BLaER1 treated with 17β-estradiol and CSF1 and Interleukin-3, amounts not matched to agents 10 nM and 100 nM (cell line): ENCODE results near the gene ATP2B3.

ENCODE experiments used
- H3K27ac ChIP-seq, 11 experiments: shearing (Covaris generic); formaldehyde crosslinking; 2 replicates each; pipeline ENCODE4 v1.8.1; 2022
- H3K27me3 ChIP-seq, 11 experiments: shearing (Covaris generic); formaldehyde crosslinking; 2 replicates each; pipeline ENCODE4 v1.8.1; 2022
- H3K36me3 ChIP-seq, 11 experiments: shearing (Covaris generic); formaldehyde crosslinking; 2 replicates each; pipeline ENCODE4 v1.8.1; 2022
- H3K4me1 ChIP-seq, 10 experiments: shearing (Covaris generic); formaldehyde crosslinking; 2 replicates each; pipeline ENCODE4 v1.8.1; 2022
- H3K4me2 ChIP-seq, 11 experiments: shearing (Covaris generic); formaldehyde crosslinking; 2 replicates each; pipeline ENCODE4 v1.8.1; 2022
- H3K4me3 ChIP-seq, 10 experiments: shearing (Covaris generic); formaldehyde crosslinking; 2 replicates each; pipeline ENCODE4 v1.8.1; 2022
- H3K9ac ChIP-seq, 11 experiments: shearing (Covaris generic); formaldehyde crosslinking; 2 replicates each; pipeline ENCODE4 v1.8.1; 2022
- H3K9me3 ChIP-seq, 11 experiments: shearing (Covaris generic); formaldehyde crosslinking; replicated peaks in 1 of 11; 2 replicates each; pipeline ENCODE4 v1.8.1; 2022
- H4K20me1 ChIP-seq, 11 experiments: shearing (Covaris generic); formaldehyde crosslinking; 2 replicates each; pipeline ENCODE4 v1.8.1; 2022
- Cebpa-rat ChIP-seq, 11 experiments: shearing (Covaris generic); IDR thresholded peaks; 2 replicates each; pipeline ENCODE4 v1.8.1; 2022

The ATP2B3 gene

DNA sequence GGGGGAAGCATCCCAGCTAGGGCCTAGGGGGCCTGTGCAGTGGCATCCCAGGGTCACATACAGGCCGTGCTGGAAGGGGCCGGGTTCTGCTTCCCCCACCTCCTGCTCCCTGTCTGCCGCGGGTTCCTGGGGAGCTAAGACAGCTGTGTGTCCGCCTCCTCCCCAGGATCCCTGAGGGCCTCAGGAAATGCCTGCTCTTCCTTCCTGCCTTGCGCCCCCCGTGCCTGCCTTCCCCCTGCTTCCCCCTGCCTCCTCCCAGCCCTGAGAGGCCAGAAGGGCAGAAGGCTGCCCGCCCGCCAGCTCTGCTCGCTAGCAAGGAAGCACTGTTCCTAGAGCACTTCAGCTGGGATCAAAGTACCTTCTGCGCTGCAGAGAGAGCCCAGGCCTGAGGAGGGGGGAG lies 25.5 kb upstream of the ATP2B3 start:
- H3K9me3 ChIP-seq = no peaks in the 10 kb centered on the region
- no peaks in the 10 kb centered on the region for H3K36me3 ChIP-seq
- H3K4me3 ChIP-seq = peak overlapping the region in 3 of 10 experiments; percentile 7 to 31 (median 13); a peak in 3 of 20 replicates
- H3K27ac ChIP-seq = peak overlapping the region in 8 of 11 experiments; percentile 26 to 81 (median 68); a peak in 15 of 22 replicates
- peaks cover 0 to 77% (median 0%) of the 10 kb centered on the region in 11 experiments; a peak in 7 of 22 replicates for H4K20me1 ChIP-seq
- H3K4me1 ChIP-seq = peaks cover 36 to 96% (median 94%) of the 10 kb centered on the region in 10 experiments
- peak overlapping the region in 8 of 11 experiments; percentile 36 to 73 (median 56); a peak in 15 of 22 replicates for H3K9ac ChIP-seq
- TF ChIP-seq Cebpa-rat (IDR thresholded peaks at IDR 0.05) = no peak
- peaks cover 0 to 80% (median 54%) of the 10 kb centered on the region in 11 experiments; a peak in 19 of 22 replicates for H3K27me3 ChIP-seq
- peak overlapping the region; percentile 50 to 86 (median 76) for H3K4me2 ChIP-seq

DNA sequence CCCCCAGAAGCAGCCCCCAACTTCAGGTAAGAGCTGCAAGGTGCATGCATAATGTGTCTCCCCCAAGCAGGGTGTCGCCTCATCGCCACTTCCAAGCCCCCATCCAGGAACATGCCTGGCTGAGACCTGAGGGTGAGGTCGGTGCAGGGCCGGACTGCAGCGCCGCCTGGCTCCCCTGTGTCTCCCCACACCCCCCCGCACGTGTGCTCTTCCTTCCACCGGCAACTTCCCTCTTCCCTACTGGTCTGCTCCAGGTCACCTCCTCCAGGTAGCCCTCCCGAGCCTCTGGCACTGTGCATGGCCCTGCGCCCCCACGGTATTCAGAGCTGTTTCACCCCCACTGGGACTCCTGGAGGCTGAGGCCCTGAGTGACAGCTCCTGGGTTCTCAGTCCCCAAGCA lies 24.9 kb upstream of the ATP2B3 start:
- H3K9me3 ChIP-seq = no peaks in the 10 kb centered on the region
- no peaks in the 10 kb centered on the region for H3K36me3 ChIP-seq
- TF ChIP-seq Cebpa-rat (IDR thresholded peaks at IDR 0.05) = no peak
- H3K27ac ChIP-seq = peak overlapping the region in 6 of 11 experiments; percentile 60 to 81 (median 69); a peak in 11 of 22 replicates
- peak overlapping the region; percentile 7 to 86 (median 76); a peak in 19 of 22 replicates for H3K4me2 ChIP-seq
- H3K4me3 ChIP-seq = no peak overlapping the region; a peak in 1 of 20 replicates
- peaks cover 0 to 71% (median 0%) of the 10 kb centered on the region in 11 experiments; a peak in 6 of 22 replicates for H4K20me1 ChIP-seq
- H3K27me3 ChIP-seq = peaks cover 0 to 74% (median 49%) of the 10 kb centered on the region in 11 experiments; a peak in 19 of 22 replicates
- peaks cover 36 to 93% (median 88%) of the 10 kb centered on the region in 10 experiments for H3K4me1 ChIP-seq
- peak overlapping the region in 6 of 11 experiments; percentile 30 to 73 (median 56); a peak in 10 of 22 replicates for H3K9ac ChIP-seq

DNA sequence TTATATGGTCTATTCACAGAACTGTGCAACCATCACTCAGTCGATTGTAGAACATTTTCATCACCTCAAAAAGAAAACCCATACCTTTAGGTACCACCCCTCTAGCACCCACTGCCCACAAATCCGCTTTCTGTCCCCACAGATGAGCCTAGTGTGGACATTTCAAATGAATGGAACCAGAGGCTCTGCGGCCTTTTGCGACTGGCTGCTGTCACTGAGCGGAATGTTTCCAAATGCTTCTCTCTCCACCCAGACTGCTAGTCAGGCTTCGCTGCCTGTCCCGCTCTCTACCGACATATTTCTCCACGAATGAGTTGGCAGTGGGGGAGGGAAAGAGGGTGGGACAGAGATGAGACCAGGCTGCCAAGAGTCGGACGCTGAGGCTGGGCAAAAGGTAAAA lies 24.4 kb upstream of the ATP2B3 start:
- Histone ChIP-seq H3K27me3 (peaks cover 0 to 75% (median 49%) of the 10 kb centered on the region in 11 experiments; a peak in 19 of 22 replicates), H3K36me3 (no peaks in the 10 kb centered on the region), H3K9me3 (no peaks in the 10 kb centered on the region), H3K4me1 (peaks cover 36 to 93% (median 82%) of the 10 kb centered on the region in 10 experiments), H3K4me3 (no peak overlapping the region), H3K4me2 (peak overlapping the region in 10 of 11 experiments; percentile 60 to 86 (median 76); a peak in 17 of 22 replicates), H3K27ac (peak overlapping the region in 6 of 11 experiments; percentile 60 to 81 (median 69); a peak in 11 of 22 replicates), H3K9ac (peak overlapping the region in 6 of 11 experiments; percentile 16 to 73 (median 48); a peak in 9 of 22 replicates), H4K20me1 (peaks cover 0 to 69% (median 0%) of the 10 kb centered on the region in 11 experiments; a peak in 6 of 22 replicates)
- no peak for TF ChIP-seq Cebpa-rat (IDR thresholded peaks at IDR 0.05)

DNA sequence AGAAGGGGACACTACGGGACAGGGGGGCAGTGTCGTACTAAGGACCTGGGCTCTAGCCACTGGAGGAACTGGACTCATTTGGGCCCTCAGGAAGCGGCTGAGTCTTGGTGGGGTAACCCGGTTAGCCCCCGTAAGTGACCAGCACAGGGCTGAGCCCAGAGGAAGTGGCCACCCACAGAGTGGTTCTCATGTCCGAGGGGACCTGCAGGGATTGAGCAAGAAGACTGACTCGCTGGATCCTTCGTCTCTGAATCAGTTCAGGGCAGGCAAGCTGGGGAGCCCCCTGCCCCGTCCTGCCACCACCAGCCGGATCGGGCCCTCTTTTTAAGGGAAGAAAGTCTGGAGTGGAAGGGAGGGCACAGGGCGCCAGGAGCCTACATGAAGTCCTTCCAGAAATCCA lies 23.4 kb upstream of the ATP2B3 start:
- H3K4me2 ChIP-seq = peak overlapping the region; percentile 48 to 86 (median 76); a peak in 21 of 22 replicates
- H3K4me3 ChIP-seq = no peak overlapping the region
- H3K4me1 ChIP-seq = peaks cover 27 to 92% (median 73%) of the 10 kb centered on the region in 10 experiments
- peaks cover 0 to 78% (median 51%) of the 10 kb centered on the region in 11 experiments; a peak in 19 of 22 replicates for H3K27me3 ChIP-seq
- H4K20me1 ChIP-seq = peaks cover 0 to 70% (median 0%) of the 10 kb centered on the region in 11 experiments; a peak in 7 of 22 replicates
- no peak for TF ChIP-seq Cebpa-rat (IDR thresholded peaks at IDR 0.05)
- peak overlapping the region in 6 of 11 experiments; percentile 15 to 73 (median 44); a peak in 6 of 22 replicates for H3K9ac ChIP-seq
- H3K9me3 ChIP-seq = no peaks in the 10 kb centered on the region
- H3K27ac ChIP-seq = peak overlapping the region in 6 of 11 experiments; percentile 22 to 81 (median 69); a peak in 12 of 22 replicates
- no peaks in the 10 kb centered on the region for H3K36me3 ChIP-seq

DNA sequence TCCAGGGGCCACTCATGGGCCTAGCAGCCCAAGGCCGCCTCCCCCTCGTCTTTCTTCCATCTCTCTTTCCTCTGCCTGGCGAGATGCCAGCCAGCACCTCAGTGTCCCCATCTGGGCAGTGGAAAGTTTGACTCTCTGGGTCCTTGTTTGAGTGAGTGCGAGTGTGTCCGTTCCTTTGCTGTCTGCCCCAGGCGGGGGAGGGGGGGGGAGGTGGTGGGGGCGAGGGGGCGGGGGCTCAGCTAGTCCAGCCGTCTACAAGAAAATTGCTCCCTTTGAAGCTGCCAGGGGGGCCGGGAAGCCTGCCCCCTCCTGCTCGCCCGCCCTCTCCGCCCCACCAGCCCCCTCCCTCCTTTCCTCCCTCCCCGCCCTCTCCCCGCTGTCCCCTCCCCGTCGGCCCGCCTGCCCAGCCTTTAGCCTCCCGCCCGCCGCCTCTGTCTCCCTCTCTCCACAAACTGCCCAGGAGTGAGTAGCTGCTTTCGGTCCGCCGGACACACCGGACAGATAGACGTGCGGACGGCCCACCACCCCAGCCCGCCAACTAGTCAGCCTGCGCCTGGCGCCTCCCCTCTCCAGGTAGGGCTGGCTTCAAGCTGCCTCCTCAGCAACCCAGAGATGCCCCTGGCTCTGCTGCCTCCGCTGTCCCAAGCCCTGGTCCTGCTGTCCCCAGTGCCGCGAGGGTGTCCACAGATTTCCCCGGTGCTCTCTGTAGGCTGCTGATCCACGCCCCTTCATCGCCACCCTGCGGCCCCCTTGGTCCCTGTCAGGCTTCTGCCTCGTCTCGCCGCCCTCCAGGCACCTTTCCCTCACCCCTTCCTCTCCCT lies 22.7 kb upstream of the ATP2B3 start, which contains the start of gene BGN:
Gene BGN, plus strand, starts transcription at position 440 of the 821 bp plus-strand sequence. CDS start 9,652 bp downstream, outside the sequence.
- Histone ChIP-seq H3K27me3 (peaks cover 0 to 78% (median 49%) of the 10 kb centered on the region in 11 experiments; a peak in 19 of 22 replicates), H3K36me3 (no peaks in the 10 kb centered on the region), H3K4me1 (peaks cover 27 to 86% (median 66%) of the 10 kb centered on the region in 10 experiments), H3K4me3 (no peak within 1 kb of the TSS), H3K27ac (peak within 1 kb of the TSS in 6 of 11 experiments; percentile 22 to 81 (median 69); a peak in 12 of 22 replicates), H3K9me3 (no peaks in the 10 kb centered on the region), H4K20me1 (peaks cover 0 to 69% (median 0%) of the 10 kb centered on the region in 11 experiments; a peak in 7 of 22 replicates), H3K4me2 (peak within 1 kb of the TSS; percentile 48 to 86 (median 76); a peak in 21 of 22 replicates), H3K9ac (peak within 1 kb of the TSS in 6 of 11 experiments; percentile 15 to 73 (median 44); a peak in 8 of 22 replicates)
- no peak for TF ChIP-seq Cebpa-rat (IDR thresholded peaks at IDR 0.05)

DNA sequence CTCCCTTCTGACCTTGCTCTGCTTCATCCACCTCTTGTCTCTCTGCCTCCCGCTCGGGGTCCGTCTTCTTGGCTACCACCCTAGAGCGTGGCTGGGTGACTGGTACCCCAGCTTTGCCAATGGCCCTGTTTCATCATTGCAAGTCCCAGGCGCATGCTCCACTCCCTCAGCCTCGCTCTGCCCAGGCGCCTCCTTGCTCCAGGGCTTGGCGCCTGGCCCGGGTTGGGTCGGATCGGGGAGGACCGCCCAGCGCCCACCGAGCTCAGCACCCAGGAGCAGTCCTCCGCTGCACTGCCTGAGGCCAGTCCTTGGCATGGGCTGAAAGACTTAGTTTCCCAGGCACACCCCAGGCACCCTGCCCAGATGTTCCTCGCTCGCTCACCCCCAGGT lies 22.1 kb upstream of the ATP2B3 start:
- peaks cover 0 to 63% (median 0%) of the 10 kb centered on the region in 11 experiments; a peak in 7 of 22 replicates for H4K20me1 ChIP-seq
- no peaks in the 10 kb centered on the region for H3K9me3 ChIP-seq
- no peaks in the 10 kb centered on the region for H3K36me3 ChIP-seq
- peak overlapping the region in 9 of 11 experiments; percentile 32 to 62 (median 58); a peak in 15 of 22 replicates for H3K4me2 ChIP-seq
- peak overlapping the region in 1 of 11 experiments; percentile 24; a peak in 1 of 22 replicates for H3K9ac ChIP-seq
- peaks cover 27 to 80% (median 60%) of the 10 kb centered on the region in 10 experiments for H3K4me1 ChIP-seq
- no peak overlapping the region for H3K4me3 ChIP-seq
- TF ChIP-seq Cebpa-rat (IDR thresholded peaks at IDR 0.05) = no peak
- peaks cover 0 to 74% (median 49%) of the 10 kb centered on the region in 11 experiments; a peak in 19 of 22 replicates for H3K27me3 ChIP-seq
- no peak overlapping the region for H3K27ac ChIP-seq

DNA sequence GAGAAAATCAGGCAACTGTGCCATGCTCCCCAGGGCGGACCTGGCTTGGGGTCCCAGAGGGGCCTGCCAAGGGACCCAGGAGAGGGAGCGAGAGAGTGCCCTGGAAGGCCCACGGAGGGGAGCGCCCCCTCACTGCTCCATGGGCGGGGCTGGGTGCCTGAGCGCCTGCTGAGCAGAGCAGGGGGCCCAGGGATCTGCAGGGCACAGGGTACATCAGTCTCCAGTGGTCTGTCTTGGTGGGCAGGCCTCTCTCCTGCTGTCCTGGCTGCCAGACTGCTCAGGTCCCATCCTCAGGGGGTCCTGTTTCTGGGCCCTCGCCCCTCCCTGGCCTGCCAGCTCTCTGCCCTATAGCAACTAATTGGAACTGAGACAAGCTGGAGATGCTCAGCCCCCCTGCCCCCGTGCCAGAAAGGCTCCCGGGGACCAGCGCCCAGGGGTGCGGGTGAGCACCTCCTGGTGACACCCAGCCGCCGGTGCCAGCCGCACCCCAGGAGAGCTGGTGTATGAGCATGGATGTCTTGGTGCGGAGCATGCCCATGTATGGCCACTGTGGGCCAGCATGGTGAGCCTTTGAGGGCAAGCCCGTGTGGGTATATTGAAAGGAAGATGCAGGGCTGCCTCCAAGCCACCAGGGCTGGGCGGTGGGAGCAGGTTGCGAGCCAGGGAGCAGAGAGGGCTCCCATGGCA lies 21.4 kb upstream of the ATP2B3 start:
- Histone ChIP-seq H3K9me3 (peaks cover 0 to 4% (median 0%) of the 10 kb centered on the region in 11 experiments; a peak in 4 of 22 replicates), H3K9ac (0 out of 22 replicates have a peak overlapping the region, but pooled peaks of 1 of the 11 experiments have one; percentile 24), H4K20me1 (peaks cover 0 to 58% (median 0%) of the 10 kb centered on the region in 11 experiments; a peak in 7 of 22 replicates), H3K27ac (no peak overlapping the region), H3K4me2 (peak overlapping the region in 7 of 11 experiments; percentile 41 to 62 (median 58); a peak in 12 of 22 replicates), H3K4me1 (peaks cover 25 to 73% (median 53%) of the 10 kb centered on the region in 10 experiments), H3K4me3 (no peak overlapping the region), H3K27me3 (peaks cover 0 to 68% (median 42%) of the 10 kb centered on the region in 11 experiments; a peak in 18 of 22 replicates), H3K36me3 (no peaks in the 10 kb centered on the region)
- no peak for TF ChIP-seq Cebpa-rat (IDR thresholded peaks at IDR 0.05)

DNA sequence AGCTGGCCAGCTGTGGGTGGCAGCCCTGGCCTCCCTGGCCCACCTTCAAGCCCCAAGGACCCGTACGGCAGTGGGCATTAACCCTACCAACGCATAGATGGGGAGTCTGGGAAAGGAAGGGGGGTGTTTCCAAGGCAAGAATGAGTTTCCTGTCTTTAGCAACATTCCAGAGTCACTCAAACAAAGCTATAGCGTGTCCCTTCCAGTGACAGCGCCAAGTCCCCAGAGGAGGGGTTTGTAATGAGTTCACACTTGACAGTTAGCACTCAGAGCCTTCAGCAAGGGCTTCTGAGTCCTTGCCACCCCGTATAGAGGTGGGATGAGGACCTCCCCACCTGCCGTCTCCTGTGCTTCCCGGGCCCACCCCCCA lies 20.9 kb upstream of the ATP2B3 start:
- Histone ChIP-seq H3K27ac (no peak overlapping the region), H3K4me2 (peak overlapping the region in 6 of 11 experiments; percentile 11 to 62 (median 58); a peak in 9 of 22 replicates), H3K36me3 (no peaks in the 10 kb centered on the region), H3K27me3 (peaks cover 0 to 62% (median 37%) of the 10 kb centered on the region in 11 experiments; a peak in 18 of 22 replicates), H3K9me3 (peaks cover 0 to 9% (median 0%) of the 10 kb centered on the region in 11 experiments; a peak in 7 of 22 replicates), H3K4me1 (peaks cover 19 to 67% (median 48%) of the 10 kb centered on the region in 10 experiments), H3K4me3 (no peak overlapping the region), H3K9ac (no peak overlapping the region), H4K20me1 (peaks cover 0 to 53% (median 0%) of the 10 kb centered on the region in 11 experiments; a peak in 7 of 22 replicates)
- TF ChIP-seq Cebpa-rat (IDR thresholded peaks at IDR 0.05) = no peak
